WTC11 (cell line): Measurements from ENCODE around the gene USH2A. TPM values are rescaled to one million over a fixed set of nuclear protein-coding genes. Genes with fewer than 3 reads are reported as not detected.

Experiments used
- ATAC-seq: fragments of 200-7000 bp; cut with Tn5 transposase; 2 replicates; pipeline ENCODE4 v1.10.0; 2021; ENCODE audit warnings: mild to moderate bottlenecking, moderate library complexity
- CTCF ChIA-PET: fragments of 300-600 bp; sonication (Branson Sonifier 250); formaldehyde crosslinking; loops from one replicate; lab custom pipeline; 2021; ENCODE audit warnings: antibody characterized with exemption; lab: Charles Lee
- POLR2A ChIA-PET: fragments of 350-600 bp; sonication (Branson Sonifier 250); formaldehyde crosslinking; loops from one replicate; lab custom pipeline; 2021; ENCODE audit warnings: antibody characterized with exemption; lab: Charles Lee
- DNase-seq: peaks from one replicate; pipeline ENCODE4 v3.0.0; 2021; ENCODE audit warnings: low spot score
- H3K27ac Mint-ChIP-seq: 2 replicates; pipeline ENCODE4 v1.8.0; 2021; ENCODE audit warnings: mixed read lengths
- H3K27me3 Mint-ChIP-seq: 2 replicates; pipeline ENCODE4 v1.8.0; 2021; ENCODE audit warnings: low read depth, mild to moderate bottlenecking, moderate library complexity, mixed read lengths
- H3K36me3 Mint-ChIP-seq: 2 replicates; pipeline ENCODE4 v1.8.0; 2021; ENCODE audit warnings: mixed read lengths
- H3K4me1 Mint-ChIP-seq: 2 replicates; pipeline ENCODE4 v1.8.0; 2022; ENCODE audit warnings: mixed read lengths
- H3K4me3 Mint-ChIP-seq: 2 replicates; pipeline ENCODE4 v1.8.0; 2021; ENCODE audit warnings: mild to moderate bottlenecking, moderate library complexity, mixed read lengths
- H3K9me3 Mint-ChIP-seq: 2 replicates; pipeline ENCODE4 v1.8.0; 2021; ENCODE audit warnings: mixed read lengths
- E2F5 ChIP-seq: sonication (generic); formaldehyde crosslinking; IDR thresholded peaks from 2 replicates; pipeline ENCODE4 v1.8.1; 2022; ENCODE audit warnings: mild to moderate bottlenecking, moderate library complexity, missing genetic modification reagents
- ETV6 ChIP-seq: sonication (generic); formaldehyde crosslinking; IDR thresholded peaks from 2 replicates; pipeline ENCODE4 v1.8.1; 2022; ENCODE audit warnings: mild to moderate bottlenecking, missing genetic modification reagents
- GABPB1 ChIP-seq: sonication (generic); formaldehyde crosslinking; IDR thresholded peaks from 2 replicates; pipeline ENCODE4 v1.8.1; 2023; ENCODE audit warnings: mild to moderate bottlenecking, missing genetic modification reagents
- IRF2 ChIP-seq: sonication (generic); formaldehyde crosslinking; IDR thresholded peaks from 2 replicates; pipeline ENCODE4 v1.8.0; 2022; ENCODE audit warnings: low read depth, missing genetic modification reagents, borderline replicate concordance
- KAT7 ChIP-seq: sonication (generic); formaldehyde crosslinking; IDR thresholded peaks from 2 replicates; pipeline ENCODE4 v1.8.1; 2023; ENCODE audit warnings: missing genetic modification reagents, mild to moderate bottlenecking, borderline replicate concordance
- MXD4 ChIP-seq: fragments of 250-450 bp; sonication (Bioruptor Pico); IDR thresholded peaks from 2 replicates; pipeline ENCODE4 v1.8.0; 2021; ENCODE audit warnings: mild to moderate bottlenecking, moderate library complexity, borderline replicate concordance
- NFYB ChIP-seq: sonication (generic); formaldehyde crosslinking; conservative IDR thresholded peaks from 2 replicates; pipeline ENCODE4 v1.8.0; 2022; ENCODE audit warnings: low read depth, missing genetic modification reagents
- PREB ChIP-seq: sonication (generic); formaldehyde crosslinking; IDR thresholded peaks from 2 replicates; pipeline ENCODE4 v1.8.1; 2022; ENCODE audit warnings: mild to moderate bottlenecking, missing genetic modification reagents, moderate library complexity, borderline replicate concordance
- PRRX2 ChIP-seq: fragments of 250-450 bp; sonication (Bioruptor Pico); IDR thresholded peaks from 2 replicates; pipeline ENCODE4 v1.8.0; 2021; ENCODE audit warnings: mild to moderate bottlenecking
- TEAD4 ChIP-seq: sonication (generic); formaldehyde crosslinking; IDR thresholded peaks from 2 replicates; pipeline ENCODE4 v1.8.0; 2022; ENCODE audit warnings: mild to moderate bottlenecking, missing genetic modification reagents
- TP53 ChIP-seq: sonication (generic); formaldehyde crosslinking; IDR thresholded peaks from 2 replicates; pipeline ENCODE4 v1.8.1; 2023; ENCODE audit warnings: mild to moderate bottlenecking, missing genetic modification reagents
- USF1 ChIP-seq: sonication (generic); formaldehyde crosslinking; IDR thresholded peaks from 2 replicates; pipeline ENCODE4 v1.8.0; 2022; ENCODE audit warnings: mild to moderate bottlenecking, missing genetic modification reagents
- ZNF138 ChIP-seq: sonication (generic); formaldehyde crosslinking; conservative IDR thresholded peaks from 2 replicates; pipeline ENCODE4 v1.8.1; 2022; ENCODE audit warnings: mild to moderate bottlenecking, moderate library complexity, missing genetic modification reagents
- ZNF219 ChIP-seq: sonication (generic); formaldehyde crosslinking; IDR thresholded peaks from 2 replicates; pipeline ENCODE4 v1.8.0; 2023; ENCODE audit warnings: missing genetic modification reagents, mild to moderate bottlenecking, borderline replicate concordance
- ZNF423 ChIP-seq: fragments of 250-450 bp; sonication (Bioruptor Pico); IDR thresholded peaks from 2 replicates; pipeline ENCODE4 v2.1.2; 2022; ENCODE audit warnings: mild to moderate bottlenecking, moderate library complexity
- ZNF512 ChIP-seq: sonication (generic); formaldehyde crosslinking; IDR thresholded peaks from 2 replicates; pipeline ENCODE4 v1.8.1; 2022; ENCODE audit warnings: missing genetic modification reagents, borderline replicate concordance
- ZNF671 ChIP-seq: fragments of 250-450 bp; sonication (Bioruptor Pico); IDR thresholded peaks from 2 replicates; pipeline ENCODE4 v1.8.0; 2021; ENCODE audit warnings: mild to moderate bottlenecking
- total RNA-seq: library from RNA; stranded (reverse); gene quantifications from 3 replicates; pipeline ENCODE4 v1.2.3, GENCODE V29; 2021

The USH2A gene
- total RNA-seq, 1 experiment from 2014 or later, result 0.37 TPM

GRCh38 chr1:215681041-215681440 lies 742.2 kb downstream of the USH2A start:
- DNase-seq (no peak), ATAC-seq (no peak)
- ChIA-PET CTCF (interaction anchor here (1.4 kb wide), 1 partner anchor 29 kb away, joined by 3 read pairs; no protein-coding TSS in a partner anchor), POLR2A (no interaction called here)
- H3K4me1 Mint-ChIP-seq, result peaks cover 5% of the 10 kb centered on the region
- no peak overlapping the region for H3K4me3 Mint-ChIP-seq
- H3K27ac Mint-ChIP-seq, result no peak overlapping the region
- H3K27me3 Mint-ChIP-seq, result no peaks in the 10 kb centered on the region
- H3K36me3 Mint-ChIP-seq, result no peaks in the 10 kb centered on the region
- no peaks in the 10 kb centered on the region for H3K9me3 Mint-ChIP-seq
- TF ChIP-seq TP53 (CRISPR knock-in tag) (no peak), GABPB1 (CRISPR knock-in tag) (no peak), ZNF138 (CRISPR knock-in tag) (no peak), ZNF512 (no peak), KAT7 (no peak), PRRX2 (CRISPR knock-in tag) (no peak), E2F5 (CRISPR knock-in tag) (no peak), ZNF219 (CRISPR knock-in tag) (no peak), USF1 (CRISPR knock-in tag) (no peak), IRF2 (CRISPR knock-in tag) (no peak), NFYB (CRISPR knock-in tag) (no peak)

- Mint-ChIP-seq H3K27ac (no peak overlapping the region), H3K9me3 (no peaks in the 10 kb centered on the region), H3K27me3 (no peaks in the 10 kb centered on the region), H3K4me1 (peaks cover 5% of the 10 kb centered on the region), H3K36me3 (no peaks in the 10 kb centered on the region), H3K4me3 (no peak overlapping the region)
- POLR2A ChIA-PET, result no interaction called here
- DNase-seq, result no peak
- TF ChIP-seq ZNF671 (CRISPR knock-in tag) (no peak), PREB (CRISPR knock-in tag) (no peak), ZNF423 (CRISPR knock-in tag) (no peak)
- CTCF ChIA-PET, result interaction anchor here (1.0 kb wide), 1 partner anchor 542 kb away, joined by 4 read pairs; no protein-coding TSS in a partner anchor
- peak; percentile 15; the same call in 1 of the 2 replicates for ATAC-seq
Observed at GRCh38 chr1:215679231-215679630, 744.0 kb downstream of the USH2A start.

- ChIA-PET POLR2A (no interaction called here), CTCF (no interaction called here)
- ATAC-seq, result peak; percentile 24; the same call in 1 of the 2 replicates
- Mint-ChIP-seq H3K36me3 (no peaks in the 10 kb centered on the region), H3K4me1 (peaks cover 7% of the 10 kb centered on the region), H3K27me3 (no peaks in the 10 kb centered on the region), H3K27ac (no peak overlapping the region), H3K9me3 (no peaks in the 10 kb centered on the region), H3K4me3 (no peak overlapping the region)
- DNase-seq, result no peak
- TF ChIP-seq TP53 (CRISPR knock-in tag) (no peak), ETV6 (no peak), TEAD4 (CRISPR knock-in tag) (no peak), E2F5 (CRISPR knock-in tag) (no peak), MXD4 (no peak)
Observed at GRCh38 chr1:215677112-215677511, 746.1 kb downstream of the USH2A start.
